GM12878 (cell line): ENCODE measurements around the gene IQSEC2. TPM values are rescaled to one million over a fixed set of nuclear protein-coding genes. Genes with fewer than 3 reads are reported as not detected.

Source experiments
- ATAC-seq: fragments of 200-7000 bp; cut with Tn5 transposase; 3 replicates; pipeline ENCODE4 v1.9.1; 2020; ENCODE audit warnings: mild to moderate bottlenecking, moderate library complexity
- BruUV-seq: library from RNA; stranded (reverse); fragments of 400-500 nt; replicated peaks from 2 replicates; lab custom pipeline; 2021; lab: Mats Ljungman, UMichigan
- CTCF ChIA-PET: fragments of 300-600 bp; sonication (Branson Sonifier 250); formaldehyde crosslinking; extraction: SDS; loops from one replicate; lab custom pipeline; 2021; ENCODE audit warnings: inconsistent platforms; lab: Yijun Ruan, JAX
- POLR2A ChIA-PET: fragments of 350-600 bp; formaldehyde crosslinking; extraction: SDS; loops from one replicate; lab custom pipeline; 2021; ENCODE audit warnings: inconsistent platforms; lab: Charles Lee
- RAD21 ChIA-PET: fragments of 300-600 bp; sonication (Branson Sonifier 250); formaldehyde crosslinking; loops from one replicate; lab custom pipeline; 2023; ENCODE audit warnings: antibody characterized with exemption; ENCODE audit not compliant: unreplicated experiment; lab: Charles Lee
- SMC1A ChIA-PET: fragments of 300-600 bp; sonication (Branson Sonifier 250); formaldehyde crosslinking; loops from one replicate; lab custom pipeline; 2023; ENCODE audit not compliant: unreplicated experiment, uncharacterized antibody; lab: Charles Lee
- DNase-seq: peaks from one replicate; pipeline ENCODE4 v3.0.0-alpha.2; 2011; ENCODE audit warnings: low read depth, low spot score
- FAIRE-seq: peaks from 3 replicates; lab custom pipeline; 2011; peaks lifted over from hg19 to GRCh38; lab: Jason Lieb, UNC
- H2AFZ ChIP-seq: 2 replicates; pipeline ENCODE4 v1.6.0; 2011; ENCODE audit warnings: low read depth, low read length, control low read depth; ENCODE audit not compliant: control insufficient read depth
- H3K27ac ChIP-seq: 2 replicates; pipeline ENCODE4 v1.5.1; 2011; ENCODE audit warnings: control low read depth; ENCODE audit not compliant: control insufficient read depth, insufficient read depth
- H3K27me3 ChIP-seq, 2 experiments: replicated peaks in 1 of 2; 2 replicates each; pipeline versions ENCODE4 v1.6.0 to v1.6.1; 2011; ENCODE audit warnings: low read length in 1 of 2; ENCODE audit not compliant: control insufficient read depth in 2 of 2, insufficient read depth in 2 of 2
- H3K36me3 ChIP-seq, 2 experiments: 2 replicates each; pipeline ENCODE4 v1.5.1; 2011; ENCODE audit warnings: low read length in 1 of 2; ENCODE audit not compliant: control insufficient read depth in 2 of 2, insufficient read depth in 2 of 2
- H3K4me1 ChIP-seq: 2 replicates; pipeline ENCODE4 v1.6.1; 2011; ENCODE audit warnings: mild to moderate bottlenecking, low read length, moderate library complexity, mixed read lengths; ENCODE audit not compliant: control insufficient read depth, insufficient read depth
- H3K4me2 ChIP-seq: 2 replicates; pipeline ENCODE4 v1.6.0; 2011; ENCODE audit warnings: control low read depth; ENCODE audit not compliant: control insufficient read depth, insufficient read depth
- H3K4me3 ChIP-seq: fragments of 200-600 bp; sonication (generic); 2 replicates; pipeline ENCODE4 v1.5.1; 2016
- H3K79me2 ChIP-seq: 2 replicates; pipeline ENCODE4 v1.6.0; 2011; ENCODE audit warnings: low read length; ENCODE audit not compliant: control insufficient read depth, insufficient read depth
- H3K9ac ChIP-seq: 2 replicates; pipeline ENCODE4 v1.8.0; 2011; ENCODE audit warnings: low read length, control low read depth, mixed read lengths; ENCODE audit not compliant: control insufficient read depth, insufficient read depth
- H3K9me3 ChIP-seq: replicated peaks from 3 replicates; pipeline ENCODE4 v1.5.1; 2011; ENCODE audit warnings: mild to moderate bottlenecking, low read length; ENCODE audit not compliant: control insufficient read depth, insufficient read depth
- H4K20me1 ChIP-seq: 2 replicates; pipeline ENCODE4 v1.6.0; 2011; ENCODE audit not compliant: control insufficient read depth, insufficient read depth
- SRF ChIP-seq, 2 experiments: IDR thresholded peaks; 2 replicates each; pipeline ENCODE4 v1.6.1; 2011; ENCODE audit warnings: low read depth in 2 of 2, low read length in 2 of 2, mild to moderate bottlenecking in 1 of 2, moderate library complexity in 1 of 2
- STAT3 ChIP-seq: IDR thresholded peaks from 2 replicates; pipeline ENCODE4 v1.6.1; 2011; ENCODE audit warnings: low read depth, low read length, improper control_type of control experiment
- SUPT20H ChIP-seq: IDR thresholded peaks from 2 replicates; pipeline ENCODE4 v1.6.1; 2011; ENCODE audit warnings: low read depth, mild to moderate bottlenecking, low read length, moderate library complexity, borderline replicate concordance; ENCODE audit not compliant: control insufficient read depth
- ZNF207 ChIP-seq: fragments of 450-650 bp; IDR thresholded peaks from 2 replicates; pipeline ENCODE4 v1.6.1; 2014; ENCODE audit warnings: antibody characterized with exemption, mild to moderate bottlenecking, borderline replicate concordance
- WGBS: methylation state at CpG from one replicate; pipeline ENCODE4 v1.1.6; 2016; ENCODE audit warnings: low lambda C conversion rate; ENCODE audit not compliant: insufficient replicate concordance, insufficient coverage; ENCODE audit errors: missing lambda C conversion rate; 5-methylcytosine and 5-hydroxymethylcytosine counted together
- in situ Hi-C: fragments of 300-500 bp; cut with MboI; formaldehyde crosslinking; loops from 9 replicates; pipeline ENCODE4 v1.14.3; 2018; ENCODE audit warnings: mixed read lengths
- intact Hi-C: fragments of 100-400 bp; cut with micrococcal nuclease; formaldehyde crosslinking; loops from one replicate; pipeline ENCODE4 v1.14.2; 2022; ENCODE audit not compliant: unreplicated experiment
- polyA plus RNA-seq, 11 experiments: library from polyadenylated mRNA; depleted of rRNA in 4 of 11; unstranded in 6 of 11; stranded (reverse) in 5 of 11; fragments of >200 nt; fragmentation: Nextera tagmentation in 4 of 11; fragmentation: Illumina TruSeq in 1 of 11; extraction: Ambion mirVana in 4 of 11; extraction: Trizol in 1 of 11; gene quantifications; 1 replicate in 1 of 11; 2 replicates in 10 of 11; pipeline versions ENCODE4 v1.2.1 to v1.2.3, GENCODE V29; 2011 to 2016; ENCODE audit warnings: inconsistent platforms in 2 of 11, missing spikeins in 2 of 11, low read depth in 1 of 11
- total RNA-seq, 4 experiments: library from RNA; depleted of rRNA in 3 of 4; stranded (reverse); fragments of >200 nt in 3 of 4; fragmentation: Illumina TruSeq in 1 of 4; extraction: Trizol in 1 of 4; gene quantifications; 2 replicates each; pipeline versions ENCODE4 v1.2.1 to v1.2.3, GENCODE V29; 2013 to 2021

Gene IQSEC2
- total and polyA plus RNA-seq, 10 of the 15 experiments (the other 5 are each of a cell fraction or from before 2014, with no cell fraction given), result 0.01 to 0.23 (median 0.04) TPM; not detected in 3

DNA sequence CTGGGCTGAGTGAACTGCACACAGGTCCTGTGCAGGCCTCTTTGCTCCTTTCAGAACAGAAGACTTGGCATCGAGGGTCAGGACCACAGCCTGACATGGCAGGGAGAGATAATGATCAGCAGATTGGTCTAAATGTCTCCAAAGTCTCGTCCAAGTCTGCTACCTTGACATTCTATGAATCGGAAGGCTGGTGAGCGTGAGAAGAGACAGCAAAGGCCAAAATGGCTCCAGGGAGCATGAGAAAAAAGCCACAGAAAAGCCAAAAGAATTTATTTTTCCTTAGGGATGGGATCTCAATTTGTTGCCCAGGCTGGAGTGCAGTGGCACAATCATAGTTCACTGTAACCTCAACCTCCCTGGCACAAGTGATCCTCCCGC is 32.3 kb upstream of the IQSEC2 start:
- no peak for TF ChIP-seq SUPT20H
- no peak for TF ChIP-seq ZNF207
- no peak for TF ChIP-seq SRF (IDR thresholded peaks at IDR 0.05; ENCODE audit: low read depth in 2 of 2, low read length in 2 of 2)
- TF ChIP-seq STAT3, result no peak
- H3K4me1 ChIP-seq, result peaks cover 3% of the 10 kb centered on the region; the same call in 1 of the 2 replicates
- CTCF ChIA-PET, result interaction anchor here (0.7 to 9.2 kb wide), 31 partner anchors 10 to 517 kb away, joined by 3 to 122 read pairs (median 5); partner anchors contain the start of gene HSD17B10
- ATAC-seq, result no peak
- in situ Hi-C loops, result loop anchor here (5.0 kb wide), 1 partner anchor 119 kb away; the partner anchor contains the start of gene HSD17B10
- 53% methylated on average over 5 of the region's 5 CpGs for WGBS
- SMC1A ChIA-PET, result interaction anchor here (1.0 to 2.5 kb wide), 13 partner anchors 9 to 169 kb away, joined by 3 to 17 read pairs (median 5); partner anchors contain the start of genes RIBC1 and SMC1A
- intact Hi-C loops, result loop anchor here (2.0 to 10.0 kb wide), 3 partner anchors 123 to 1751 kb away; no protein-coding TSS in a partner anchor
- no peaks in the 10 kb centered on the region for H3K36me3 ChIP-seq
- FAIRE-seq, result no peak
- peaks cover 0 to 2% of the 10 kb centered on the region in 2 experiments; a peak in 2 of 4 replicates for H3K27me3 ChIP-seq
- H4K20me1 ChIP-seq, result no peaks in the 10 kb centered on the region
- no peak for DNase-seq
- no peak overlapping the region for H3K9ac ChIP-seq
- POLR2A ChIA-PET, result no interaction called here
- BruUV-seq, result no TSS peak
- no peak overlapping the region for H3K4me2 ChIP-seq
- H3K9me3 ChIP-seq, result no peaks in the 10 kb centered on the region
- no peaks in the 10 kb centered on the region for H3K79me2 ChIP-seq
- H3K27ac ChIP-seq, result no peak overlapping the region
- RAD21 ChIA-PET, result interaction anchor here (0.9 to 3.1 kb wide), 10 partner anchors 10 to 371 kb away, joined by 3 to 21 read pairs (median 6); no protein-coding TSS in a partner anchor
- no peak overlapping the region for H3K4me3 ChIP-seq
- H2AFZ ChIP-seq, result no peak overlapping the region
